ENCODE data around the gene EDRF1.

GRCh38 chr10:125783408-125783807 lies 63.9 kb downstream of the EDRF1 start:
- TF ChIP-seq CTCF (IDR thresholded peaks at IDR 0.05; ENCODE audit: low read depth, low read length), result no peak
- TF ChIP-seq MAX (IDR thresholded peaks at IDR 0.05; ENCODE audit: low read depth, low read length), result no peak
- no peak for TF ChIP-seq POLR2A (IDR thresholded peaks at IDR 0.05; ENCODE audit: extremely low read depth, insufficient read length)
- no peak for TF ChIP-seq MYC (IDR thresholded peaks at IDR 0.05; ENCODE audit: low read depth, low read length)
